ENCODE measurements around the gene SLC19A1. TPM values are rescaled to one million over a fixed set of nuclear protein-coding genes. Genes with fewer than 3 reads are reported as not detected.
A peak's percentile ranks its signal among the peaks of the same experiment; 100 is the strongest.
"Not testable (repeated sequence)": the region's sequence is repeated elsewhere in the genome, so short reads cannot be mapped to it uniquely, and the experiment has no call there.

SLC19A1 gene
- total RNA-seq, 1 experiment from 2014 or later, result 8.3 TPM

GRCh38 chr21:45576838-45577737, 34.8 kb upstream of the SLC19A1 start:
- no peak for DNase-seq (ENCODE audit: low read depth)

GRCh38 chr21:45575993-45576837, 34.0 kb upstream of the SLC19A1 start:
- no peak for DNase-seq (ENCODE audit: low read depth)

GRCh38 chr21:45575304-45575992, 33.2 kb upstream of the SLC19A1 start:
- DNase-seq (ENCODE audit: low read depth), result no peak

GRCh38 chr21:45574691-45575090, 32.5 kb upstream of the SLC19A1 start:
- no peak for DNase-seq (ENCODE audit: low read depth)

- no peak for DNase-seq (ENCODE audit: low read depth)
These were observed 31.9 kb upstream of the SLC19A1 start for GRCh38 chr21:45574081-45574501.

- no peak for DNase-seq (ENCODE audit: low read depth)
These were observed 31.3 kb upstream of the SLC19A1 start for GRCh38 chr21:45573452-45574035.

- no peak for DNase-seq (ENCODE audit: low read depth)
These were observed 30.7 kb upstream of the SLC19A1 start for GRCh38 chr21:45572783-45573451.

GRCh38 chr21:45572231-45572630, 30.0 kb upstream of the SLC19A1 start:
- DNase-seq (ENCODE audit: low read depth), result no peak

- no peak for DNase-seq (ENCODE audit: low read depth)
These were observed 29.4 kb upstream of the SLC19A1 start for GRCh38 chr21:45571641-45572040.

GRCh38 chr21:45570826-45571601, 28.8 kb upstream of the SLC19A1 start:
- peak; percentile 14 for DNase-seq (ENCODE audit: low read depth)

GRCh38 chr21:45570071-45570470, 27.8 kb upstream of the SLC19A1 start:
- DNase-seq (ENCODE audit: low read depth), result no peak

GRCh38 chr21:45568383-45568782, 26.1 kb upstream of the SLC19A1 start:
- DNase-seq (ENCODE audit: low read depth), result no peak

- DNase-seq (ENCODE audit: low read depth), result not testable (repeated sequence)
These were observed 21.9 kb upstream of the SLC19A1 start for GRCh38 chr21:45564137-45564536.

- no peak for DNase-seq (ENCODE audit: low read depth)
These were observed 20.7 kb upstream of the SLC19A1 start for GRCh38 chr21:45562965-45563364.

GRCh38 chr21:45562402-45562801, 20.2 kb upstream of the SLC19A1 start:
- no peak for DNase-seq (ENCODE audit: low read depth)

GRCh38 chr21:45561241-45561640, 19.0 kb upstream of the SLC19A1 start:
- DNase-seq (ENCODE audit: low read depth), result not testable (repeated sequence)

- DNase-seq (ENCODE audit: low read depth), result no peak
These were observed 18.1 kb upstream of the SLC19A1 start for GRCh38 chr21:45560106-45561021.

- DNase-seq (ENCODE audit: low read depth), result no peak
These were observed 17.2 kb upstream of the SLC19A1 start for GRCh38 chr21:45559216-45560105.
